ENCODE results near the gene TMEM184C.
A peak's percentile ranks its signal among the peaks of the same experiment; 100 is the strongest.

Gene TMEM184C

DNA sequence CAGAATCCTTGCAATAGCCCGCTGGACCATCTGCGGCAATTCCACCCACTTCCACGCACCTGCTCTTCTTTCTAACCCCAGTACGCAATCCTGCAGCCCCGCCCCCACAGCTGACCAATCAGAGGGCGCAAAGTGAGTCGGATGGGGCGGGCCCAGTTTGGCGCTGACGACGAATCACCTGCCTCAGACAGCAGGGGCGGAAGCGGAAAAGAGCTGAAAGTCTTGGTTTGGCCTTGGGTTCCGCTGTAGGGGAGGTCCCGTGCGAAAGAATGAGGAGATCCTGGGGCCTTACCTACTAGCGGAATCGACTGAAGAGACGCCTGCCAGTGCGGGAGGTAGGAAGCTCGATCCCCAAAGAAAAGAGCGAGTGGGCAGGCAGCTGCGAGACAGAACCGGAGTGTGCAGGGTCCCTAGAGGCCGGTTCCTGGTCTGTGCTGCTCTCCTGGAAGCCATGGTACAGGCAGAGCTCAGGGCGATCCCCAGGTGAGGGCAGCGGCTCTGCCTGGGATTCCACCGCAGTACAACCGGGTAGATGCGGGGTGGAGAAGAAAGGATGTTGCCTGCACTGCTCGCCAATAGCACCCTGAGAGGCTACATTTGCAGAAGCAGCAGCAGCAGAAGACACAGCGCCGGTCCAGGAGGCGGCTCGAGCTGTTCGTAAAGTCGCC is at the start of gene TMEM184C:
TMEM184C (plus strand) TSS at position 225 of the 668 bp plus-strand sequence. CDS start 560 bp downstream, outside the sequence.
- DNase-seq = peak; percentile 39

DNA sequence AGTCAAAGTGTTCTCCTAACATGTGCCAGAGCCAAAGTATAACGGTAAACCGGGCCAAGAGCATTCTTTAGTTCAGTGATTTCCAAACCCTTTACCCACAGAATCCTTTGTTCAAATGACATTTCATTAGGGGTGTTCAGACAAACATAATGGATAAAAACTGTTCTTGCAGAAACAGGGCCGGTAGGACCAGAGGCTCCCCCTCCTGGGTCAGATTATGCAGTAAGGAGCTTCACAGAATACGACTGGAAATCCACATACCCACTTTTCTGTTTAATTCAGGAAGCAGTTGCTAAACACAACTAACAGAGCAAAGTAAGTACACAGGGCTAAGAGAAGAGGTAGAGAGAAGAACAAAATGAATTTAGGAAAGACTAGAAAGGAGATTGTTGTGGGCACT is 46.6 kb upstream of the TMEM184C start:
- no peak for DNase-seq

DNA sequence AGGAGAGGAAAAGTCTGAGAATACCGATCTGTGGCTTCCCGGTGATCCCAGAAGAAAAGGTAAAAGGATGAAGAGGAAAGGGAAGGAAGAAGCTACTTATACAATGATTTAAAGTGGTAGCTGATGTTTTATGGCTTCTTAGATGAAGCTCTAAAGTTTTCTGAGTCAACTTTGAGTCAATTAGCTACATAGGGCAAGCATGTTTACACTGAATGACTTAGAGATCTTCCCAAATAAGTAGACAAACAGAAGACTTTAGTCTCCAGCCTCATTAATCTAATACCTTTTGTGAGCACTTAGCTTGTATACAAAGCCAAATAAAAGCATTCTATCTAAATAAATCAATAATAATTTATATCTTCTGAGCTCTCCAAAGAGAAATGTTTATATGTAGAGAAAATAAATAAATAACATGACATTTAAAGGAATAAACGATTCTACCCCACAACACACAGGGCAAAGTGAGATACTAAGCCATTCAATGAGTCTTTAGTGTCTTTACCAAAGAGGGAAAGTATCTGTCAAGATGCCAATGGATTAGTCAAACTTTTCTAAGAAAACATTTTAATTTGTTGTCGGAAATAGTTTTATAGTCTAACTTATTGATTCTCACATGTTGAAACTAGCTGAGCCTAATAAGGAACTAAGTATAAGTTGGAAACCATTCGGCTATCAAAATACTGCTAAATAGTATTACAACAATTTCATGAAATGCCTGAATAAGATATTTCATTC is 46.0 kb upstream of the TMEM184C start:
- DNase-seq = no peak

DNA sequence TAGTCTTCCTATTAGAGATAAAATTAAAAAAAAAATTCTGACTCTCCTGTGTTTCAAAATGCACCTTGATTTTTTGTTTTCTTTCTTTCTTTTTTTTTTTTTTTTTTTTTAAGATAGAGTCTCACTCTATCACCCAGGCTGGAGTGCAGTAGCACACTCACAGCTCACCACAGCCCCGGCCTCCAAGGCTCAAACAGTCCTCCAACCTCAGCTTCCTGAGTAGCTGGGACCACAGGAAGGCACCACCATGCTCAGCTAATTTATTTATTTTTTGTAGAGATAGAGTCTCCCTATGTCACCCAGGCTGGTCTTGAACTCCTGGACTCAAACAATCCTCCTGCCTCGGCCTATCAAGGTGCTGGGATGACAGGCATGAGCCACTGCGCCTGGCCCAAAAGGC is 41.1 kb upstream of the TMEM184C start:
- DNase-seq = no peak

DNA sequence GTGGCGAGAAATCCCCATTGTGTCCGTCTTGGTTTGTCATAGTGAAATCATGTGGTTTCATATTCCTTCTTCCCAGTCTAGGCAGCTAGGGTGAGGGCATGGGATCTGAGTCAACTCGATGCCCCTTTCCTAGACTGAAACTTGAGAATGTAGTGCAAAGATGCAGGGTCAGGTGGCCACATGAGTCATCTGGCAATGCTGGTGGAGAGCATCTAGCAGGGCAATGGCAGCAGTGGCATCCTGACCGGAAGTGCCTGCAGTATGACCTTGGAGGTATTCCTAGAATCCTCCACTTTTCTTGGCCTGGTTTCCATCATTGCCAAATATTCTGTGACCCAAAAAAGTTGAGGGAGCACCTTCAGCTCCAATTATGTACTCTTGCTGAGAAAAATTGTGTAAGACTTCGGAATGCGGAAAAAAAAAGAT is 39.1 kb upstream of the TMEM184C start:
- DNase-seq = peak; percentile 34

DNA sequence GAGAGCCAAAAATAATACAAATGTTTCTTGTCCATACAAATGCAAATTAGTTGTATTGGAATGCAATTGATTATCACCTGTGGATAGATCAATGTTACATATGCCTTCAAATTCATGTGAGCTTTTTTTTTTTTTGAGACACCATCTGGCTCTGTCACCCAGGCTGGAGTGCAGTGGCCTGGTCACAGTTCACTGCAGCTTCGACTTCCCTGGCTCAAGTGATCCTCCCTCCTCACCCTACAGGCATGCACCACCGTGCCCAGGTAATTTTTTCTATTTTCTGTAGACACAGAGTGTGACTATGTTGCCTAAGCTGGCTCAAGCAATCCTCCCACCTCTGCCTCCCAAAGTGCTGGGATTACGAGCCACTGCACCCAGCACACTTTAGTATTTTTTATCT is 38.6 kb upstream of the TMEM184C start:
- no peak for DNase-seq

DNA sequence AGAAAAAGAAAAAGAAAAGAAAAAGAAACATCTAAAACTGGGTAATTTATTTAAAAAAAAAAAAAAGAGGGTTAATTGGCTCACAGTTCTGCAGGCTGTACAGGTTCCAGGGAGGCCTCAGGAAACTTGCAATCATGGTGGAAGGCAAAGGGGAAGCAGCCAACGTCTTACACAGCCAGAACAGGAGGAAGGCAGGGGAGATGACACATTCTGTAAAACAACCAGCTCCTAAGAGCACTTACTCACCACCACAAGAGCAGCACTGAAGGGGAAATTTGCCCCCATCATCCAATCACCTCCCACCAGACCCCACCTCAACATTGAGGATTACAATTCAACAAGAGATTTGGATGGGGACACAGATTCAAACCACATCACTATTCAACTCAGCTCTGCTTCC is 36.8 kb upstream of the TMEM184C start:
- DNase-seq = no peak

DNA sequence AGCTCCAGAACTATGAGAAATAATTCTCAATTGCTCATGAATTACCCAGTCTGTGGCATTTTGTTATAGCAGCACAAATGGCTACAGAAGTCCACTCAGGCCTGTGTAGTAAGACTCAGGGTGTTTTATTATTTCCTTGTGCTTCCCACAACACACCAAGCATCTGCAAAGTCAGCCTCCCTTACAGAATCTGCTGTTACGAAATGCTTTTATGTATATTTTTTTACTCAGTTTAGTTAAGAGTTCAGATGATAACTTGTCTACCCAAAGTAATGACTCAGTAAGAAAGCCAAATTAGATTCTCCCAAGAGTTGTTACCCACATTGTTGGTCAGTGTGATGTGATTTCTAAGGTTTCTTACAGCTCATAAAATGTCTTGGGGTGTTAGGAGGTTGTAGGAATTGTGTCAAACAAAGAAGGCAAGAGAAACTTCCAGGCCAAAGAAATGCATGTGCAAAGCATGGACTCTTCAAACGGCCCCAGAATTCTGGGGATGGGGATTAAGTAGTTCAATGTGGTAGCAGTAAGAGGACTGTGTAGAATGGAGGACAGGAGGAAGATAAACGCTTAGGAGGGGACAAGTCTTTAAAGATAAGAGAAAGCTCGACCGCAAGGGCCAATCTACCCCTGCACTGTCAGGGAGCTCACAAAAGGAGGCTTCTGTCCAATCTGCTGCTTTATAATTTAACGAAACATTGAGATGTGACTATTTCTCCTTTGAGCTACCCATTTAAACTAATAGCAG is 35.4 kb upstream of the TMEM184C start:
- DNase-seq = no peak

DNA sequence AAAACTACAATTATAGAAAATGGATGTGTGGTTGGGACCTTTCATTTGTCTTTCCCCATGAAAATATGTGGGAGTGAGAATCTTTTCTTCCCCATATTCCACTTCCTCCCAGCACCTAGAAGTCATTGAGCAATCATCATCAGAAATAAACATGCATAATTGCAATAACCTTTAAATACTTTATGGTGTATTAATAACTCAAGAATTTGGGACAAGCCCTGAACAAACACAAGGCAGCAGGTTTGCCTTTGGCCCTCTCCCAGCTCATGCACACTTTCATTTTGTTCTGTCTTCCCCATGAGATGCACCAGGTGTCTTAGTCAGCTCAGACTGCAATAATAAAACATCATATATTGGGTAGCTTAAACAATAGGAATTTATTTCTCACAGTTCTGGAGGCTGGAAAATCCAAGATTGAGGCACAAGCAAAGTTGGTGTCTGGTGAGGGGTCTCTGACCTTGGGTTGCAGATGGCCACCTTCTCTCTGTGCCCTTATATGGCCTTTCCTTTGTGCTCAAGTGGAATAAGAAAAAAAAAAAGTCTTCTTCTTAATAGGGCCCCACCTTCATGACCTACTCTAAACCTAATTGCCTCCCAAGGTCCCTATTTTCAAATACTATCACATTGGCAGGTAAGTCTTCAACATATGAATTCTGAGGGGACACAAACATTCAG is 34.7 kb upstream of the TMEM184C start:
- DNase-seq = no peak

DNA sequence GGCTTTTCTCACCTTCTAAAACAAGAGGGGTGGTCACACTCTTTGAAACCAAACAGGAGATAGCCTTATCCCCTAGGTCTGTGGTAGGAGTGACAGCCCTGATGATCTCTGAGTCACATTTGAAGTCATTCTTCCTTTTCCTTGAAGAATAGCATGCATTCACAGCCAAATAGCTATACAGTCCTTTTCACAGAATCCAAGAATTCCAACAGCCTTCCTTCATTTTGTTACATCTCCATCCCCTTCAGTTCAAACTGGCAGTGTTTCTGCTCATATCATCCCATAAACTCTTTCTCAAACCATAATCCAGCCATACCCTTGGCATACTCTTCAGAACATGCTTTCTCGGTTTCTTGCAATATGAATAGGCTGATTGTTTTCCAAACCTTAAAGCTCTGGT is 33.3 kb upstream of the TMEM184C start:
- no peak for DNase-seq

DNA sequence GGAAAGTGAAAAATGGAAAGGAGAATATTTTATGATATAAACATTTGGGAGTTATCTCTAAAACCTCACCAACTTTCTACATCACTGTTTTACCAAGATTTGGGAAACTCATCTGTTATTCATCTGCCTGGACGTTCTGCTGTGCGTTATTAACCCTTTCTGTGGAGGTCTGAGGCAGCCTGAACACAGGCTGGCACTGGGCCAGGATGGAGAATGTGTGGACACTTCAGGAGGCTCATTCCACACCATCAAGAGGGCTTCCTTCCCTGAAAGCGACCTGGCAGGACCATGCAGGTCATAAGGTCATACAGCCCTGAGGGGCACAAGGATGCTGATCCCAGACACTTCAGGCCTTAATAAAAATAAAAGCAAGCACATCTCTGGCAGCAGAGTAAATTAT is 31.2 kb upstream of the TMEM184C start:
- no peak for DNase-seq

DNA sequence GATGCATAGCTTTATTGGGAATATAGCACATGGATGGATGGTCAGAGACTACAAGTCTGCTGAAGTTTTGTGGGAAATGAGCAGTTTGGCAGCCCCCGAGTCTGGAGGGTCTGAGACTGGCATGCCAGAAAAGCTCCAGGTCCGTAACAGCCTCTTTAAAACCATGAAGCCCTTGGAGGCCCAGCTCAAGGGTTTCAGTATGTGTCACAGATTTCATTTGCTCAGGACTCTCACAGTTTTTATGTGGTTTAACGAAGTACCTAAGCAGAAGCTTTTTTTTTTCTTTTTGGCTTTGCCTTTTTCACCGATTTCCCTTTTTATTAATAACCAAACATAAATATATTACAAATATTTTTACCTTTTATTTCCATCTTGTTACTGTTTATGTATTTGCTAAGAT is 30.6 kb upstream of the TMEM184C start:
- no peak for DNase-seq

DNA sequence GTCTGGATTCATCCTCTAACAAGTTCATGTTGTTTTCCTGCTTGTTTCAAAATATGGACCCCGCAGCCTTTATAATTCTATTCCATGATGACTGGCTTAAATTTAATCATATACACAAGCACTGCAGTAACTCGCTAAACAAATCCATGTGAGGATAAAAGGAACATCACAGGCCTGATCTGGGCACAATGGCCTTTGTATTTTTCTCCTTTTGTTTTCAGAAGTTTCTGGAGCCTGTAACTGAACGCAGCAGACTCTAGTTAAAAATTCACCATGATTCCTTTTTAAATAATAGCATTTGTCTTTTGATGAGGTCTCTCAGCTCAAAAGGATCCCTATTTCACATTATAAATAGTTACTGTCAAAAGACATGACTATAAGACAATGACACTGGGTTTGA is 30.2 kb upstream of the TMEM184C start:
- no peak for DNase-seq

DNA sequence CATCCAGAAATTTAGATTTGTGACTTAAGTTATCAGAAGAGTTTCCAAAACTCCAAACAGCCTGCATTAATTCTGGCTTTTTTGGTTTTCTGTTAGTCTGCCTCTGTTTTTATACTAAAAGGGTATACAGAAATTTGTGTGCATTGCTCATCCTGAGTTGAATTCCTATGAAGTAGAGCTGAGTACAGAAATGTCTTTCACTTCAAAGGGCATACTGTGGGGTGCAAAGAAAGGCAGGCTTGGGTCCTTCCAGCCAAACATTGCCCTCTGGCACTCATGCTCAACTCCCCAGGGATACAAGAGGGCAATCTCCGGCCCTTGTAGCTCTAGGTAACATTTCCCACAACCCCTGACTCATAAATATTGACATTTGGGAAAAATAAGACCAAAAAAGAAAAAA is 27.6 kb upstream of the TMEM184C start:
- DNase-seq = no peak

DNA sequence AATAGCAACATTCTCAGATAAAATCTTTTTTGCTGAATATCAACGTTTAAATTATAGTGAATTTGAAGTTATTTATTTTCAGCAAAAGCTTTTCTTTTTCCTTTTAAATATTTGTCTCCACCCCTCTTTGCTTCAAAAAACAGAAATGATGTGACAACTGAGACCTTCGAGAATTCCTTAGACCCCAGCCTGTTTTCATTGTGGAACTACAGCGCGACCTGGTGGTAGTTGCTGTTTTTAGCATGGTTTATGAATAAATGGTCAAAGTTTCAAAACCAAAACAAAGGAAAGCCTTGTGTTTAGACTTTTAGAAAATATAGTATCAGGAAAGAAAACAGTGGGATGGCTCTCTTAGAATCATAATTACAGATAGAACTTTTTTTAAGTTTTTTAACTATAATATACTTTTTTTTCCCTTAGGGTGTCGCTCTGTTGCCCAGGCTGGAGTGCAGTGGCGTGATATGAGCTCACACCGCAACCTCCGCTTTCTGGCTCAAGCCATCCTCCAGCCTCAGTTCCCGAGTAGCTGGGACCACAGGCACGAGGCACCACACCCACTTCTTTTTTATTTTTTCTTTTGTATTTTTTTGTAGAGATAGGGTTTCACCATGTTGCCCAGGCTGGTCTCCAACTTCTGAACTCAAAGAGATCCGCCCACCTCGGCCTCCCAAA is 26.8 kb upstream of the TMEM184C start:
- DNase-seq = no peak

DNA sequence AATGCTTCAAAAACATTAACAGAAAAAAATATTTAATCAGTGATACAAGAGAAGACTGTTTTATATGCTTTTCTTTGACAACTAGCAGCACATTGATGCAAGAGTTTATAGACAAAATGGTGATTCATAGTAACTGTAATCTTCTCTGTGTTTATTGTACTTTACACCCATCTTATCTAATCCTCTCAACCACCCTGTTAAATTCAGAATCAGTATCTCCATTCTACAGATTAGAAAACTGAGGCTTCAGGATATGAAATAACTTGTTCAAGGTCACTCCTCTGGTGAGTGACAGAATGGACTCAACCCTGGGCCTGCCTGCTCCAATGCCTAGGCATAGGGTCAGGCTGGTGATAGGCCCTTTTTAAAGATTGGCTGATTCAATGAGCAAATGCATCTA is 26.1 kb upstream of the TMEM184C start:
- DNase-seq = no peak

DNA sequence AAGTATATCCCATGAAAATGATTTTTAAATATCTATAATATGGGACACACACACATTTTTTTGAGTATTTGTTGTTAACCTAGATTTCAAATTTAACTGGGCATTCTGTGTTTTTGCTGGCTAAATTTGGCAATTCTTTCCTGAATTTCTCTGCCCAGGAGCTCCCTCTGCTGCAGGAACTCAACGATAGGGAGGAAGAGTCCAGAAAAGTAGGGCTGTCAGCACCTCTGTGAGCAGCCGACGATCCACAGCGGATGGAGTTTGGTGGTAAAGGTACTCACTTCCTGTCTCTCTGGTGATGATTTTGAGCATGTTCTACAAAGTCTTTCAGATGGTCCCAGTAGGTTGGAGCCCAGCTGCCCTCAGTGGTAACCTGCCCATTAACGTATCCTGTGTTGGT is 23.1 kb upstream of the TMEM184C start:
- DNase-seq = no peak

DNA sequence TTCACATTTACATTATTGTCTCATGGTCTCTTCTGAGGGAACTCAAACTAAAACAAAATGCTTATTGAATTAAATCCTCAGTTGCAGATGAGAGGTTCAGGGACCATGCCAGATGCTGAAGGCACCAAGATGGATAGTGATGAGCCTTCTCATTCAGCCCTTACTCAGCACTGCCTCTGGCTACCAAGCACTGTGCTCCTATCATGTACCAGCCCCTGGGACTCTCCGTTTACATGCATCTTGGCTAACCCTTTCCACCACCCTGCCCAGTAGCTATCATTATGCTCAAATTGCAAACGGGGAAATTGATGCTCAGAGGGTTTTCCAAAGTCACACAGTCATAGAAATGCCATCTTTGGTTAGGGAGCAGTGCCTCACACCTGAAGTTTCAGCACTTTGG is 22.6 kb upstream of the TMEM184C start:
- no peak for DNase-seq

DNA sequence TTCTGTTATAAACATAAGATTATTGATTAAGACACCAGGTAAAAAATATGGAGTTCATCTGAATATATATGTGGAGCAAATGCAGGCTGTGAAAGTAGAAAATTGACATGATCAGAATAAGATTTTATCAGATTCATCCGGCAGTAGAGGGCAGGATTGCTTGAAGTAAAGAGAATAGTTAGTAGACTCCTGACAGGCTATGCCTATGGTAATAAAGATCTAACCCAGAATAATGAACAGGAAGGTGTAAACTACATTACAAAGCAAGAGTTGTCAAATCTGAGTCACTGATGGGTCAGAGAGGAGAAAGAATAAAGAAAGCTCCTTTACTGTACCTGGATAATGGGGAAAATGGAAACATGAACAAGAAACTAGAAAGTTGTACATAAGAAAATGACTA is 20.8 kb upstream of the TMEM184C start:
- no peak for DNase-seq

DNA sequence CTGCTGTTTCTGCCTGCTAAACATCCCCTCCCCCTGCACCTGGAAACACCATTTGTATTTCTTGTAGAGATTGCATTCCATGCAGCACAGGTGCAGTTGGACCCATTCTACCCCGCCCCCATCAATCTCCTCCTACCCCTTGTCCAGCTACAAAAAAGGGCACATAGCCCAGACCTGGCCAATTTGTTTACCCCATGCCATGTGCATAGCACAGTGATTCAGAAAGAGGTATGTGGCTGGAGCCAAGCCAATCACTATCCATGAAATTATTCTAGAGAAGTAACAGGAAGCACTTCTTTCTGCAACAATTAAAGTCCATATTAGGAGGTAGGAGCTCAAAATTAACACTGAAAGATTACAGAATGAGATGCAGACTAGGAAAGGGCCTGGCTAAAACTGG is 20.2 kb upstream of the TMEM184C start:
- no peak for DNase-seq

DNA sequence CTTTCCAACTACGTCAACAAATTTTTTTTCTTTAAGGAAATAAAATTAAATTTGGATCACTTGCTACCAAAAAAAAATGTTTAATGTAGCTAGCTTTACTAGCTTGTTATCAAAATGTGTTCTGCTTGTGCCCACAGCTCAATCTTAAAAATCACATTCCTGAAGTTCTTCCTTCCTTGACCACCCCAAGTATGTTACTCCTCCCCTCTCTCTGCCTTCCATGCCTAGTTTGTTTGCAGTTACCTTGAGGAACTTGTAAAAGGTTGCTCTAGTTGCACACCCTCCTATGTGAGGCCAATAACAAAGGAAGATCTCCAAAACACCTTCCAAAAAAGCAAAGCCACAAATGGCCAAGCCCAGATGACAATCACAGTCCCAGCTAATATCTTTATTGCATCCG is 19.6 kb upstream of the TMEM184C start:
- no peak for DNase-seq

DNA sequence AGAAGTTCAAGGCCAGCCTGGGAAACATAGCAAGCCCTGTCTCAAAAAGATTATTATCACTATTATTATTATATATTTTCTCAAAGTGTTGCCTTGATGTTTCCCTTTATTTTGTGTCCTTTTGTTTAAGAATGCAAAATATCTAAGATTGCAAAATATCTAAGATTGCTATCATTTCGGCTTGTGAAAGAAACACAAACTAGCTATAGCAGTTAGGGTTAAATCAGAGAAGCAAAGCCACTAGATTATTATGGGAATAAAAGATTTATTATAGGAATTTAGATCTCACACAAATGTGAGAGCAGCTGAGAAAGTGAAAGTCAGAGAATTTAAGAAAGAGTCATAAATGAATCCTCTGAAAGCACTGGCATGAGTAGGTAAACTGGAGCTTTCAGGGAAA is 18.0 kb upstream of the TMEM184C start:
- no peak for DNase-seq

DNA sequence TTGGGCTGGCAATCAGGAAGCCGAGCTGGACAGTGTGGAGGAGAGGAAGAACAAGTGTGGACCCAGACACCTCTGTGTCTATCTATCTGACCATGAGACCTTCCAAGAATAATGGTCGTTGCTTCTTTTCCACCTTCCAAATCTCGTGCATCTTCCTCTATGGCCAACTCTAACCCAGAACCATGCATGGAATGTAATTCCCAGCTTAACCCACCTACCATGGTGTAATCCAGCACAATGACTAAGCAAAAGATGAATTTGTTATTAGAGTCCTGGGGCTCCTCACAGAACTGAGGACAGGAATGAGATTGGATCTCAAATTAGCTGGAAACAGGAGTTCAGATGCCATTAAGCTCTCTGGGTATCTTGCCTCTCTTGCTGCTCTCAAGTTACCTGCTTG is 17.4 kb upstream of the TMEM184C start:
- no peak for DNase-seq
